GM13977 (cell line): Measurements from ENCODE around the gene ZFHX3.

ENCODE experiments used
- DNase-seq: peaks from one replicate; pipeline ENCODE4 v3.0.0; 2012; ENCODE audit warnings: low spot score
- CTCF ChIP-seq: IDR thresholded peaks from 2 replicates; pipeline ENCODE4 v1.5.1; 2012; ENCODE audit warnings: mild to moderate bottlenecking, control low read depth; ENCODE audit not compliant: insufficient read depth; ENCODE audit errors: extremely low read depth, missing control alignments
- in situ Hi-C: fragments of 300-500 bp; cut with MboI; formaldehyde crosslinking; loops from one replicate; pipeline ENCODE4 v1.12.0; 2022; ENCODE audit warnings: low sequenced_read_pairs, low pct_unique_long_range_greater_than_20kb, mixed read lengths, inconsistent platforms; ENCODE audit not compliant: unreplicated experiment

Gene ZFHX3

GRCh38 chr16:72936408-72936807 lies 111.5 kb downstream of the ZFHX3 start:
- in situ Hi-C loops = no loop called here

GRCh38 chr16:72935896-72936295 lies 112.0 kb downstream of the ZFHX3 start:
- no peak for TF ChIP-seq CTCF
- in situ Hi-C loops = no loop called here
- DNase-seq = no peak

More at GRCh38 chr16:72936408-72936807, 111.5 kb downstream of the ZFHX3 start:
- DNase-seq = no peak
- no peak for TF ChIP-seq CTCF

- in situ Hi-C loops = no loop called here
- no peak for TF ChIP-seq CTCF
- no peak for DNase-seq
Measured at GRCh38 chr16:72934636-72935403, 113.1 kb downstream of the ZFHX3 start.

GRCh38 chr16:72932677-72933335 lies 115.1 kb downstream of the ZFHX3 start:
- DNase-seq = no peak
- in situ Hi-C loops = no loop called here
- TF ChIP-seq CTCF = no peak

- no peak for TF ChIP-seq CTCF
- peak; percentile 54 for DNase-seq
- in situ Hi-C loops = no loop called here
Measured at GRCh38 chr16:72932050-72932449, 115.9 kb downstream of the ZFHX3 start.

- in situ Hi-C loops = no loop called here
Measured at GRCh38 chr16:72930396-72930795, 117.5 kb downstream of the ZFHX3 start.

More at GRCh38 chr16:72930396-72930795, 117.5 kb downstream of the ZFHX3 start:
- no peak for DNase-seq
- no peak for TF ChIP-seq CTCF
